ENCODE results near the gene SUMF1.

DNA sequence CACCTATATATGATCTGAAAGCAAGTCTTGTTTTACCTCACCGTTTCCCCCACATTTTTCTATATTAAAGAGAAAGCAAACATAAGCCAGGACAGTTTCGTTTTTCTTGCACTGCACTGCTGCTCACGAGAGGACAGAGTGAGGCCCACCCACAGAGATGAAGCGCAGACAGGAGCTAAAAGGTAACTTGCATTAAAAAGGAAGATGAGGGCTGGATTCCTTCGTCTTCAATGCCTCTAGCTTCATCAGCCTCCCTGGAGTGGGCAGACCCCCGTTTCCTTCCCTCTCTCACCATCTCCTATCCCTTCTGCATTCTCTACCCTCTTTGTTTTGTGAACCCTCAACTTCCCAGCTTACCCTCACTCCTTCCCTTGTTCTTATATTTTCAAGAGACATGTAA, 18.9 kb downstream of the SUMF1 start:
- TF ChIP-seq, protein P1, sequence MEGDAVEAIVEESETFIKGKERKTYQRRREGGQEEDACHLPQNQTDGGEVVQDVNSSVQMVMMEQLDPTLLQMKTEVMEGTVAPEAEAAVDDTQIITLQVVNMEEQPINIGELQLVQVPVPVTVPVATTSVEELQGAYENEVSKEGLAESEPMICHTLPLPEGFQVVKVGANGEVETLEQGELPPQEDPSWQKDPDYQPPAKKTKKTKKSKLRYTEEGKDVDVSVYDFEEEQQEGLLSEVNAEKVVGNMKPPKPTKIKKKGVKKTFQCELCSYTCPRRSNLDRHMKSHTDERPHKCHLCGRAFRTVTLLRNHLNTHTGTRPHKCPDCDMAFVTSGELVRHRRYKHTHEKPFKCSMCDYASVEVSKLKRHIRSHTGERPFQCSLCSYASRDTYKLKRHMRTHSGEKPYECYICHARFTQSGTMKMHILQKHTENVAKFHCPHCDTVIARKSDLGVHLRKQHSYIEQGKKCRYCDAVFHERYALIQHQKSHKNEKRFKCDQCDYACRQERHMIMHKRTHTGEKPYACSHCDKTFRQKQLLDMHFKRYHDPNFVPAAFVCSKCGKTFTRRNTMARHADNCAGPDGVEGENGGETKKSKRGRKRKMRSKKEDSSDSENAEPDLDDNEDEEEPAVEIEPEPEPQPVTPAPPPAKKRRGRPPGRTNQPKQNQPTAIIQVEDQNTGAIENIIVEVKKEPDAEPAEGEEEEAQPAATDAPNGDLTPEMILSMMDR (conservative IDR thresholded peaks at IDR 0.05; ENCODE audit: low read length) = no peak
- no peak for TF ChIP-seq EZH2phosphoT487 (IDR thresholded peaks at IDR 0.05; ENCODE audit: borderline replicate concordance)
